Erythroblast (primary cell): ENCODE results near the gene EPB41L1.
A peak's percentile ranks its signal among the peaks of the same experiment; 100 is the strongest.

Source experiments
- DNase-seq, 2 experiments: peaks; one replicate each; lab custom pipeline; 2025; lab: John Stamatoyannopoulos, UW
- GATA1 ChIP-seq: IDR thresholded peaks from 2 replicates; pipeline ENCODE4 v1.6.1; 2011; ENCODE audit warnings: low read depth, mild to moderate bottlenecking, control low read depth, low read length, moderate library complexity
- POLR2A ChIP-seq: IDR thresholded peaks from 2 replicates; pipeline ENCODE4 v1.6.1; 2011; ENCODE audit warnings: mild to moderate bottlenecking, low read length

The EPB41L1 gene

DNA sequence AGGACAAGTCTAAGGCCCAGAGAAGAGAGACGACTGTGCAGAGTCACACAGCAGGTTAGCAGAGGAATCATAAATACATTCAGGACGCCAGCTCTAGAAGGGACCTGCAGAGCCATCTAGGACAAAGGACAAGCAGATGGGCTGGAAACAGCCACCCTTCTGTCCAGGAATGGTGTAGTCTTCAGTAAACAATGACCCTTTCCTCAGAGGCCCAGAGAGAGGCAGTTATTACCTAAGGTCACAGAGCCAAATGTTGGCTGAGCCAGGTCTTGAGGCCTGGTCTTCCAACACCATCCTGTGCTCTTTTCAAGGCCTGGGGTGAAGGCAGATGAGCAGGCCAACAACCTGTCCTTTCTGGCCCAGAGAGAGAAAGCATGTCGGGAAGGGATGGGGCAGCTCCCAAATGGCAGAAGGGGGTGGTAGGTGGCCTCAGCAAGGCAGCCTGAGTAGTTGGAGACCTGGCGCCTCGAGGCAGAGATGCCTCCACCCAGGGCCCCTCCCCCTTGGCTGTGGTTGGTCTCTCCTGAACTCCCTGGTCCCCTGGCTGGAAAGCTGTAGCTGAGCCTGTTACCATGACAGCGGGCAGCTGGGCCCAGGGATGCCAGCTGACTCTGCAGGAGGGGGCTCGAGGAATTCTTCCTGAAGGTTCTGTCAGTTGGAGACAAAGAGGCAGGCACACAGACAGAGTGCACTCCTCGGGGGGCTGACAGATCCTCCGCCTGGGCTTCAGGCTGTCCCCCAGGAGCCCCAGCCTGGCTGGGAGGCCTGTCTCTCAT, 24.8 kb downstream of the EPB41L1 start:
- no peak for DNase-seq
- TF ChIP-seq GATA1 (no peak), POLR2A (no peak)

DNA sequence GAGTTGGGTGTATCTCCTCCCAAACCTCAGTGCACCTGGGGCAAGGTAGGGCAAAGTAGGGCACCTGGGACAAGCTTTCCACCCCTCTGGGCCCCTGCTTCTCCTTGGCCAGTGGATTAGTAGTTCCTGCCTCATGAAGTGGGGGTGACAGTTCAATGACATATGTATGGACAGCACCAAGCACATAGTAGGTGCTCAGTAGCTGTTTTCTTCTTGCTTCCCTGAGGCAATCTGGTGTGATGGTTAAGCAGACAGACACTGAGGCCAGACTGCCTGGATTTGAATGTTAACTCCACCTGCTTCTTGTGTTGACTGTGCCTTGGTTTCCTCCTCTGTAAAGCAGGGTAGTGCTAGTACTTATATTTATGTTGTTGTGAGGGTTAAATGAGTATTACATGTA, 25.8 kb downstream of the EPB41L1 start:
- no peak for DNase-seq
- TF ChIP-seq POLR2A, result no peak
- TF ChIP-seq GATA1, result no peak

DNA sequence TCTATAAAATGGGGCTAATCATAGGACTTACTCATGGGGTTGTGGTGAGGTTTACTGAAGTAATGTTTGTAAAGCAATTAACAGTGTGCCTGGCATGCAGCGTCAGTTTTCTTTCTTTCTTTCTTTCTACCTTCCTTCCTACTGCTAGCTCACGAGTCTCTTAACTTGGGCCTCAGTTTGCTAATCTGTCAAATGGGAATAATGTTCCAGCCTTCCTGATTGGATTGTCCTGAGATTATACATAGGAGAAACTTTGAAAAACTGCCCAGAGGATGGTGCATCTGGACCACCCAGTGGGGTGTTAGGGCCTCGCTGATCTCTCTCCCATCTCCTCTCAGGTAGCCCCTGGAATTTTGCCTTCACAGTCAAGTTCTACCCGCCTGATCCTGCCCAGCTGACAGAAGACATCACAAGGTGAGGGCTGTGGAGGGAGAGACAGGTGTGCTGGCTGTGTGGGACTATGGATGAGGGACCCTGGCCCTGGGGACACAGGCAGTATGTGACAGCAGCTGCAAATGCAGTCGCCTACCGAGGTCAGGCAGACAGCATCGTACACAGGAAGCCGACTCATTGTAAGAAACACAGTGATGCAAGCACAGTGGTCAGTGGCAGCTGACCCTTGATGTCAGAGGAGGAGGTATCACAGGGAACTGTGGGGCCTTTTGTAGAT, 27.5 kb downstream of the EPB41L1 start:
- DNase-seq, result no peak
- TF ChIP-seq POLR2A, result no peak
- no peak for TF ChIP-seq GATA1

DNA sequence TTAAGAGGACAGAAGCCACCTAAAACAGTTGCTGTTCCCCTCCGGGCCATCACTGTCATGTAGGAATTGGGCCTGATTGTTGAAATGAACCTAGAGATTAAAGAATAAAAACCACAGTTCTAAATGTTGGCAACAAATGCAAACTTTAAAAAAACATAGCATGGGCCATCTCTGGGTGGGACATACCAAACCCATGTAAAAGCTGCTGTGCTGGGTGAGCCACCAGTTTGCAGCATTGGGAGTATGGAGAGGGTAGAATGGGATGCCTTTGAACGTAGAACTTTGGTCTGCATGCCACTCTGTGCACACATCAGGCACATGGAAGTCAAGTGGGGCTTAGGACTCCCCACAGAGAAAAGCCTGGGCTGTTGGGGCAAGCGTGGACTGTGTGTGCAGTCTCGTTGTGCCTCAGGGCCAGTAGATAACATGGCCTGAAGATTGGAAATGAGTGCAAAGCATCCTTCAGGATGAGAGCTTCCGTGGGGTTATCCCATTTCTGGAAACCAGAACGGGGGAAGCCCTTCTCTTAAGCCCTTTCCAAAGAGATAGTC, 28.1 kb downstream of the EPB41L1 start:
- DNase-seq, result no peak
- TF ChIP-seq GATA1 (no peak), POLR2A (no peak)

DNA sequence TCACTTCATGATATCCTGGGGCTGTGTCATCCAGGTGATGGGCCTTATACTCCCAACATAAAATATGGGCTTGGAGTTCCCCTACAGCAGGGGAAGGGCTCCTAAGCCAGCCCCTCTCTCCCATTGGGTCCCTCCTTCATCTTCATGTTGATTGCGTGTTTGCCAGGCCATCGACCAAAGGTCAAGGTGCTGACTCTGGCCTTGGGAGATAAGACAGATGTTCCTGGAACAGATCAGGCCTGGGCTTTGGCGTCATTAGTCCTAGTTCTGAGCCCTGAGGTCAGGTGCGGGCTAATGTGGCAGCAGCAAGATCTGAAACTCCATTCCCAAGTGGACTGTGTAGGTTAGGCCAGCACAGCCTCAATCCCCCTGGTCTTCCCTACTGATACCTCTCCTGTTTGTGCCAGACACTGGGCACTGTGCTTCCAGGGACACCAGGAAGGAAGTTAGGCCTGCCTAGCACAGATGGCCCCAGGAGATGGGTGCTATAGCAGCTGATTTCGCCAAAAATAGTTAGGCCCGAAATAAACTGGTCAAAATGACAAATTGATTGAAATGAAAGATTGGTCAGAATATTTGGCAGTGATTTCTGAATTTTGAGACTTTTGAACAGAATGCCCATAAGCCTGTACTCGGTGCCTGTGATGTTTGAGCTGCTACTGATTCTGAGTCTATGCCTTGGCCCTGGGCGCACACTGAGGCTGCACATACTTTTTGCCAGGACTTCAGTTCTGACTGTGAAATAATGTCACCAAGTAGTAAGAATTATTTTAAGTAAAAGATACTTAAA, 28.8 kb downstream of the EPB41L1 start:
- no peak for TF ChIP-seq POLR2A
- TF ChIP-seq GATA1, result no peak
- peak in 1 of 2 experiments; percentile 10 for DNase-seq

DNA sequence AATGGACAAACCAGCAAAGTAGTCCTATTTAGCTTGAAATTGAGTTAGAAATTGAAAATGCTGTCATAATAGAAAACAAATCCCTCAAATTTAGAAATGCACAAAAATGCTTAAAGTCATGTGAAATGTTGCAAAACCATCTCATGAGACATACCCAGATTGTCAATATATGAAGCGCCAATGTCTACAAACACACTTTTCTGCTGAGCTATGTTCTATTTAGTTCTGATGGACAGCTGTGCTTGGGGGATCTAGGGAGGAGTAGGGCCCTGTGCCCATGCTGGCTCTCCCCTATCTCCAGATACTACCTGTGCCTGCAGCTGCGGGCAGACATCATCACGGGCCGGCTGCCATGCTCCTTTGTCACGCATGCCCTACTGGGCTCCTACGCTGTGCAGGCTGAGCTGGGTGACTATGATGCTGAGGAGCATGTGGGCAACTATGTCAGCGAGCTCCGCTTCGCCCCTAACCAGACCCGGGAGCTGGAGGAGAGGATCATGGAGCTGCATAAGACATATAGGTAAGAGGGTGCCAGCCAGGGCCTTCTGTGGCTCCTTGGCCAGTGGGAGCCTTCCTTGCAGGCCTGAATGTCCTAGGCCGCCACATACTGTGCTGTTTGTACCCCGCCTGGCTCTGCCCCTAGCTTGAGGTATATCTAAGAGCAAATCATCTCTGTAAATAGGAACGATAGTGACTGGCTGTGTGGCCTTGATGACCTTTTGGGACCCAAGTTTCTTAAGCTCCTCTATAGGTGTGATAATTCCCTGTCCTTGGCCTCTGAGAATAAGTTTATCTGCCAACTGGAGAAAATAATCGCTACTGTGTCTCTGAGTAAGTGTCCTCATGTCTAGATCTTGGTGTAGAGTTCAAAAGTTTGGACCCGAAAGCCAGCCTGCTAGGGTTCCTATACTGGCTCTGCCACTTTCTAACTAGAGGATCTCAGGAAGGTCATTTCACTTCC, 30.6 kb downstream of the EPB41L1 start:
- TF ChIP-seq POLR2A (no peak), GATA1 (no peak)
- DNase-seq, result no peak

DNA sequence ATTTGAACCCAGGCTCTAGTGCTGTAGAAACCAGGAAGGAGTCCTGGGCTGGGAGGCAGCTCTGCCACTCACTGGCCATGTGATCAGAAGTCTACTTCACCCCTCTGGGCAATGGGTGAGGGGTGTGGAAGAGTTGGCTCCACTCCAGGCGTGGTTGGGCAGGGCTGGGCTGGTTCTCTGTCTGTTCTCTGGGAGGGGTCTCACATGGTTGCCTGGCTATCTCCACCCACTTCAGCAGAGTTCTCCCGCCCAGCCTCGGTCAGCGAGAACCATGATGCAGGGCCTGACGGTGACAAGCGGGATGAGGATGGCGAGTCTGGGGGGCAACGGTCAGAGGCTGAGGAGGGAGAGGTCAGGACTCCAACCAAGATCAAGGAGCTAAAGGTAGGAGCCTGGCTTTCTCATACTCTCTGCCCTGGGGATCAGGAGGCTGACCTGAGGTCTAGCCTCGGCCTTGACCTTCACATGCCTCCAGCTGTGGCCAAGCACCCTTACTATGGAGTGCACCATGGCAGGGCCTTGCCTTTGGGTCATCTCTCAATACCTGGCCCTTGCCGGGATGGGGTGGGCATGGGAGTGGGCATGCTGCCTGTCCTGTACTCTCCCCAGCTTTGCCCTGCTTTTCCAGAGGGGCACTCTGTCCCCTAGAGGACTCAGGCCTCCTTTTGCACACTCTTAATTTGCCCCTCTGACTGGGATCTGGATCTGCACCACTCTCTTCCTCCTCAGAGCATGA, 39.6 kb downstream of the EPB41L1 start:
- TF ChIP-seq POLR2A, result no peak
- no peak for TF ChIP-seq GATA1
- DNase-seq, result no peak

DNA sequence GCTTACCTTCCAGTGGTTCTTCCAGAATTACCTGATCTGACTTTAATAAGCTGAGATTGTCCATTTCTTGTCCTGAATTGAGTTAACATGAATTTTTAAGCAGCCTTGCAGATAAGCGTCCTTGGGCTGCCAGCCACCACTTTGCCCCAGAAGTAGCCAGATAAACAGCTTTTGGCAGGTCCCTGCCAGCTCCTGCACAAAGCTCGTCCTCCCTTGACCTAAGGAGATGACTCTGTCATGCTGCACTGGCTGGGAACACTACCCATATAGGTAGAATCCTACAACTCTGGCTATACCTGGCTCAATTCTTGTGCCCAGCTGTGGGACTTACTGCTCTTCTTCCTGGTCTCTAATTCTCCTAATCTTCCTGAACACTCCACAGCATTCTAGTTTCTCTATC, 42.1 kb downstream of the EPB41L1 start:
- TF ChIP-seq POLR2A (no peak), GATA1 (no peak)
- DNase-seq, result no peak

DNA sequence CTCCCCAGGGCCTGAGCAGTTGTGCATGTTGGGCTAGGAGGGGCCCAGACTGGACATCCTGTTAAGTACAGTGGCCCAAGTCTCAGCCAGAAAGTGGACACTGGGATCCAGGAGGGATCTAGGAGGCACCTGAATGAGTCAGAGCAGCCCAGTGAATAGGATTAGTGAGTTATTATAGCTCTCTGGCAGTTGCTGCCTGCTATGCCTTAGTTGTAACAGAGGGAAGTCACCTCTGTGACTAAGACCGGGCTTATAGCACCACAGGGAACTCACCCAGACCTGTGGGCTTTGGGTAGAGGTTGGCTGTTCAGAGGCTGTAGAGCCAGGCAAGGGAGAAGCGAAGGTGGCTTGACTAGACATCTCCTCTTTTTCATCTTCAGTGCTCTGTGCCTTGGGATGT, 42.7 kb downstream of the EPB41L1 start:
- no peak for DNase-seq
- TF ChIP-seq GATA1 (no peak), POLR2A (no peak)

DNA sequence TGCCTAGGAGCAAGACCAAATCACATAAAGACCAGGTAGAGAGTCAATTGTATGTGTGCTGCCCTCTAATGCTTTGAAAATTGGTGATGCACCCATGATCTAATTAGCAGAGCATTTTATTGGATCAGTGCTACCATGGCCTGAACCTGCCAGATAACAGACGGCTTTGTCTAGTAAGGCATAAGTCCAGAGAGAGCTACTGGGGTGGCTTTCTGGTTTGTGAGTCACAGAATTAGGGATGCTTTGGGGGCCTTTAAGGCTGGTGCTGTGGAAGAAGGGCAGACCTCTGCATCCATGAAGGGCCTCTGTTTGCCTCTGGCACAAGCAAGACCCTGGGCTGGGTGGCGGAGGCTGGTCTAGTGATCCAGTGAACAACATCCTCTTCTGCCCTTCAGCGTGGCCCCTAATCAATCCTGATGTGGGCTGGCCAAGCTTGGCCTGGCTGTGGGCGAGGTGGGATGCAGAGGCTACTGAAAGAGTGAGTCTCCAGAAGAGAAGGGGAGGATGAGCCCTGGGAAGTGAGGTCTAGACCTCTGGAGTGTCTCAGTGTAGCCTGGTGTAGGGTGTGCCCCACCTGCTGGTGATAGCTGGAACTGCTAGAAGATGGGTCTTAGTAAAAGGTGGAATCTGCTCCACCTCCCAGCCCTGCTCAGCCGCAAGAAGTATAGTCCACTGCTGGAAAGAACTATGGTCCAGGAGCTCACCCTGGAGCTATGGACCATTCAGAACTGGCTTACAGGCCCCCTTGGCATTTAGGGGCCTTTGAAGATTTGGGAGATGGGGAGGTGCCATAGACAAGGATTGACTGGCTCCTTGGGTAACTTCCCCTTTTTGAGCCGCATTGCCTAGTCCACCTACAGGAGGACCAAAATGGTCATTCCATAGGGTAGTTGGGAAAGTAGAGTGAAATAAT, 45.1 kb downstream of the EPB41L1 start:
- no peak for TF ChIP-seq GATA1
- no peak for TF ChIP-seq POLR2A
- DNase-seq, result peak; percentile 60 to 81

DNA sequence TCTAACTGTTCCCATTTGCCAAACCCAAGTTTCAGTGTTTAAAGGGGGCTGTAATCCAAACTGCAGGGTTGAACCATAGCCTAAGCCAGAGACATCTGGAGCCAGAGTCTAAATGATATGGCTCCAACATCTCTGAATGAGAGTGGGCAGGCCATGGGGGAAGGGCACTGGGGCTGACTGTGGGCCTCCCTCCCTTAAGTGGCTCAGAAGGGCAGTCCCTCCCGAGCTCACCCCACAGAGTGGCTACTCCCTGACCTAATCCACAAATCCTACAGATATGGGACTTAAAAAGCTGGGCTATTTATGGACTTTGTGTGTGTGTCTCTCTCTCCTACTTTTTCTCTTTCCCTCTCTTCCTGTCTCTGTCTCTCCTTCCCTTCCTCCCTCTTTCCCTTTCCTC, 45.9 kb downstream of the EPB41L1 start:
- no peak for TF ChIP-seq GATA1
- TF ChIP-seq POLR2A, result no peak
- DNase-seq, result no peak

DNA sequence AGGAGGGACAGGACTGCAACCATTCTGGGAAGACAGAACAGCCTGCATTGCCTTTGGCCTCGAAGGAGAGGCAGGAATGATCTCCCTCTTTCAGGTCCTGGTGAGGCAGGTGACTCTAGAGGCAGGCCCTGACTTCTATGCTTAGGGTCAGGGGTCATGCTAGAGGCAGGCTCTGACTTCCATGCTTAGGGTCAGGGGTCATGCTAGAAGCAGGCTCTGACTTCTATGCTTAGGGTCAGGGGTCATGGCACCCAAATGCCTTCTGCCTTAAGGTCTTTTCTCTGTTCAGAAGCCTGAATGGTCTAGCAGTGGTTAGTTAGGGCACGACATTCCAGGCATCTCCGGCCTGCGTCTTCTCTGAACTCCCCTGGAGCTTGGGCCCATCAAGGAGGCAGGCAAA, 46.7 kb downstream of the EPB41L1 start:
- DNase-seq, result no peak
- no peak for TF ChIP-seq POLR2A
- no peak for TF ChIP-seq GATA1
